ENCODE results near the gene FOXN3.
"Not testable (repeated sequence)": the region's sequence is repeated elsewhere in the genome, so short reads cannot be mapped to it uniquely, and the experiment has no call there.

The FOXN3 gene

DNA sequence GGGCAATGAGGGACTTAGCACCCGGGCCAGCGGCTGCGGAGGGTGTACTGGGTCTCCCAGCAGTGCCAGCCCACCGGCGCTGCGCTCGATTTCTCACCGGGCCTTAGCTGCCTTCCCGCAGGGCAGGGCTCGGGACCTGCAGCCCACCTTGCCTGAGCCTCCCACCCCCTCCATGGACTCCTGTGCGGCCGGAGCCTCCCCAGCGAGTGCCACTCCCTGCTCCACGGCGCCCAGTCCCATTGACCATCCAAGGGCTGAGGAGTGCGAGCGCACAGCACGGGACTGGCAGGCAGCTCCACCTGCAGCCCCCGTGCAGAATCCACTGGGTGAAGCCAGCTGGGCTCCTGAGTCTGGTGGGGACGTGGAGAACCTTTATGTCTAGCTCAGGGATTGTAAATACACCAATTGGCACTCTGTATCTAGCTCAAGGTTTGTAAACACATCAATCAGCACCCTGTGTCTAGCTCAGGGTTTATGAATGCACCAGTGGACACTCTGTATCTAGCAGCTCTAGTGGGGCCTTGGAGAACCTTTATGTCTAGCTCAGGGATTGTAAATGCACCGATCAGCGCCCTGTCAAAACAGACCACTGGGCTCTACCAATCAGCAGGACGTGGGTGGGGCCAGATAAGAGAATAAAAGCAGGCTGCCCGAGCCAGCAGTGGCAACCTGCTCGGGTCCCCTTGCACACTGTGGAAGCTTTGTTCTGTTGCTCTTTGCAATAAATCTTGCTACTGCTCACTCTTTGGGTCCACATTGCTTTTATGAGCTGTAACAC lies 305.1 kb downstream of the FOXN3 start:
- DNase-seq: not testable (repeated sequence)

DNA sequence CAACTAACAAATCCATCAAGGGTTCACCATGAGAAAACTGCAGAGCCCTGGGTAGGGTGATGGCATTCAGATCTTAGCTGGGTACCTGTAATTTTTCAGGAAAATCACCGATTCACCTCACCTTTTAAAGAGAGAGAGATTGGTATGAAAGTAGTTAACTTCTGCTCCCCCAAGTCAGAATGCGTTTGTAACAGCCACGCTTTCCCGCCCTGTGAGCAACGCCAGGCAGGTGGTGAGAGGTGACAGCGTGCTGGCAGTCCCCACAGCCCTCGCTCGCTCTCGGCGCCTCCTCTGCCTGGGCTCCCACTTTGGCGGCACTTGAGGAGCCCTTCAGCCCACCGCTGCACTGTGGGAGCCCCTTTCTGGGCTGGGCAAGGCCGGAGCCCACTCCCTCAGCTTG lies 305.8 kb downstream of the FOXN3 start:
- not testable (repeated sequence) for DNase-seq

DNA sequence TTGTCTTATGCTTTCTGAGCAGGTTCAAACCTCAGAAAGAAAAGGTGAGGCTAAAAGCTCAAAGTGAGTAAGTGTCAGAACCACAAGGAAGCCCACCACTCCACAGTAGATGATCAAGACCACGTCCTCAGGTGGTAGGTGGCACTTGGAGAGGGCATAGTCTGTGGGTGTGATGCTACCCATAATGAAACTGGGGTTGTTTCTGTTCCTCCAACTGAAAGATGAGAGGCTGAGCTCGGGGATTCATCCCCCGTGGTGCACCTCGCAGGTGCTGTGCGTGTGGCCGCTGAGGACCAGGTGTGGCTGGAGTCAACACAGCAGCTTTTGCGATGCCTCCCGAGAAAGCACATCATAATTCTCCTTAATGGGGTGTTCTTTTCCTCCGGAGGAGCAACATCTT lies 306.9 kb downstream of the FOXN3 start:
- no peak for DNase-seq

DNA sequence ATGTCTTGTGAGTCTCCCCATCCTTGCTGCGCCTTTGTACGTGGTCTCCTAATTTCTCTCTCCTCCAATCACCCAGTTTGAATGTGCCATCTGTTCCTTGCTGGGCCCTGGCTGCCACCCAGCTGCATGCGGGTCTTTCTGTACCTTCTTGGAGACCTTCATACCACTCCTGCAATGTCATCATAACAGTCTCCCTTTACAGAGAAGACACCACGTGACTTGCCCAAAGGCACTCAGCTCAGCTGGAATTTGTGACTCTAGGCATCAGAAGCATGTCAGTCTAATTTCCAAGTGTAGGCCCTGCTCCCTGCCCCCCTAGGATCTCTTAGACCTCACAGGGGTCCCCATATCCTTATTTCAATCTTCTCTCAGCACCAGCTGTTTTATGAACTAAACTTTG lies 308.4 kb downstream of the FOXN3 start:
- DNase-seq: no peak

DNA sequence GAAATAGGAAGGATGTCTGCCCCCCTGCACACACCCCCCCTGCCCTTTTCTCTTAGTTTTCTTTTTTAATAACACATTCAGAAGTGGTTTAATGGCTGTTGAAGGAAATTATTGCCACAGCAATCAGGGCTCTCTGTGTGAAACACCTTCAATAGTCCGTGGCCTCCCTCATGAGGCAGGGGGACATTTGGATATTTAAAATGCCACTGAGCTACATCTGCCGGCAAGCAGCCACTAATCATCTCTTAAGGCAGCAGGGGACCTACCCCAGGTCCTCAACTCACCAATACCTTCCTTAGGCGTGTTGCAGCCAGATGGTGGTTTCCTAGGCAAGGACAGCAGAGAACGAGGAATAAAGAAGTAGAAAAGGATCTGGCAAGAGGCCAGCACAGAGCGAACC lies 309.4 kb downstream of the FOXN3 start:
- DNase-seq: no peak

All from activated T-cell treated with anti-CD3 and anti-CD28 coated beads, Interleukin-2, amount 50 U/mL, for 48 hours (primary cell).